Activated CD8-positive, alpha-beta T cell treated with anti-CD3 and anti-CD28 coated beads, Interleukin-2, amount 10 ng/mL, durations not matched to agents 7 days and 5 days (primary cell): ENCODE data around the gene NMUR2. TPM values are rescaled to one million over a fixed set of nuclear protein-coding genes. Genes with fewer than 3 reads are reported as not detected.

Experiments used
- ATAC-seq: fragments of 150-1000 bp; cut with Tn5 transposase; one replicate; pipeline ENCODE4 v1.10.0; 2021; ENCODE audit warnings: moderate library complexity
- CTCF ChIA-PET: fragments of 350-600 bp; sonication (Branson Sonifier 250); formaldehyde crosslinking; loops from one replicate; lab custom pipeline; 2021; ENCODE audit warnings: antibody characterized with exemption; lab: Charles Lee
- POLR2A ChIA-PET: fragments of 350-600 bp; sonication (Branson Sonifier 250); formaldehyde crosslinking; loops from one replicate; lab custom pipeline; 2021; ENCODE audit warnings: antibody characterized with exemption; lab: Charles Lee
- DNase-seq: peaks from one replicate; pipeline ENCODE4 v3.0.0-alpha.2; 2020
- H3K27ac Mint-ChIP-seq: one replicate; pipeline ENCODE4 v1.8.0; 2021; ENCODE audit warnings: mild to moderate bottlenecking, mixed read lengths
- H3K27me3 Mint-ChIP-seq: one replicate; pipeline ENCODE4 v1.8.0; 2021; ENCODE audit warnings: low read depth, mixed read lengths
- H3K36me3 Mint-ChIP-seq: one replicate; pipeline ENCODE4 v1.8.0; 2021; ENCODE audit warnings: low read depth, mixed read lengths
- H3K4me1 Mint-ChIP-seq: one replicate; pipeline ENCODE4 v1.8.0; 2021; ENCODE audit warnings: low read depth, mixed read lengths
- H3K4me3 Mint-ChIP-seq: one replicate; pipeline ENCODE4 v1.8.0; 2021; ENCODE audit warnings: mild to moderate bottlenecking, mixed read lengths
- H3K9me3 Mint-ChIP-seq: one replicate; pipeline ENCODE4 v1.8.0; 2022; ENCODE audit warnings: mixed read lengths; ENCODE audit not compliant: insufficient read depth
- total RNA-seq, 2 experiments: library from RNA; stranded (reverse); gene quantifications; one replicate each; pipeline ENCODE4 v1.2.3, GENCODE V29; 2021

NMUR2 gene
- total RNA-seq, 2 experiments from 2014 or later, result not detected

GRCh38 chr5:152366716-152367115 is 38.4 kb downstream of the NMUR2 start:
- POLR2A ChIA-PET, result no interaction called here
- ATAC-seq, result no peak
- no peaks in the 10 kb centered on the region for H3K36me3 Mint-ChIP-seq
- no peak overlapping the region for H3K27ac Mint-ChIP-seq
- H3K4me1 Mint-ChIP-seq, result no peaks in the 10 kb centered on the region
- H3K4me3 Mint-ChIP-seq, result no peak overlapping the region
- H3K27me3 Mint-ChIP-seq, result no peaks in the 10 kb centered on the region
- DNase-seq, result no peak
- CTCF ChIA-PET, result no interaction called here
- no peaks in the 10 kb centered on the region for H3K9me3 Mint-ChIP-seq

DNA sequence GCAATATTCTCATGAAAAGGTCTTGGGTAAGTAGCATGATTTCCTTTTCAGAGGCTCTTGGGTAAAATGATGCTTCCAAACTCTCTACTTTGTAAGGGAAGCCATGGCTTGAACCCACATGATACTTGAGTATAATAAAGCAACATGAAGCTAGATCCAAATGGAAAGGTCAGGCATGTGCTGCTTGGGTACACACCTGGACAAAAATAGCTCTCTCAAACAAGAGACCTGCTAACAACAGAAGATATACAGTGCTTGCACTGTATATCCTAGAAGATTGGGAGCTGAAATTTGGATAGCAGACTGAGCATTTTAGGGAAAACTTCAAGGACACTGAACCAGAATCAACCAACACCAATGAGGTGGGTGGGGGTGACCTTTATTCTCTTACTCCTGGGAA is 40.2 kb downstream of the NMUR2 start:
- H3K36me3 Mint-ChIP-seq, result no peaks in the 10 kb centered on the region
- POLR2A ChIA-PET, result no interaction called here
- ATAC-seq (no peak), DNase-seq (no peak)
- CTCF ChIA-PET, result no interaction called here
- no peak overlapping the region for H3K27ac Mint-ChIP-seq
- H3K4me1 Mint-ChIP-seq, result no peaks in the 10 kb centered on the region
- no peaks in the 10 kb centered on the region for H3K9me3 Mint-ChIP-seq
- H3K27me3 Mint-ChIP-seq, result no peaks in the 10 kb centered on the region
- H3K4me3 Mint-ChIP-seq, result no peak overlapping the region

GRCh38 chr5:152364172-152364571 is 40.9 kb downstream of the NMUR2 start:
- no peak overlapping the region for H3K4me3 Mint-ChIP-seq
- H3K27ac Mint-ChIP-seq, result no peak overlapping the region
- CTCF ChIA-PET, result no interaction called here
- no peaks in the 10 kb centered on the region for H3K4me1 Mint-ChIP-seq
- POLR2A ChIA-PET, result no interaction called here
- ATAC-seq, result no peak
- no peaks in the 10 kb centered on the region for H3K9me3 Mint-ChIP-seq
- H3K27me3 Mint-ChIP-seq, result no peaks in the 10 kb centered on the region
- no peaks in the 10 kb centered on the region for H3K36me3 Mint-ChIP-seq
- no peak for DNase-seq

DNA sequence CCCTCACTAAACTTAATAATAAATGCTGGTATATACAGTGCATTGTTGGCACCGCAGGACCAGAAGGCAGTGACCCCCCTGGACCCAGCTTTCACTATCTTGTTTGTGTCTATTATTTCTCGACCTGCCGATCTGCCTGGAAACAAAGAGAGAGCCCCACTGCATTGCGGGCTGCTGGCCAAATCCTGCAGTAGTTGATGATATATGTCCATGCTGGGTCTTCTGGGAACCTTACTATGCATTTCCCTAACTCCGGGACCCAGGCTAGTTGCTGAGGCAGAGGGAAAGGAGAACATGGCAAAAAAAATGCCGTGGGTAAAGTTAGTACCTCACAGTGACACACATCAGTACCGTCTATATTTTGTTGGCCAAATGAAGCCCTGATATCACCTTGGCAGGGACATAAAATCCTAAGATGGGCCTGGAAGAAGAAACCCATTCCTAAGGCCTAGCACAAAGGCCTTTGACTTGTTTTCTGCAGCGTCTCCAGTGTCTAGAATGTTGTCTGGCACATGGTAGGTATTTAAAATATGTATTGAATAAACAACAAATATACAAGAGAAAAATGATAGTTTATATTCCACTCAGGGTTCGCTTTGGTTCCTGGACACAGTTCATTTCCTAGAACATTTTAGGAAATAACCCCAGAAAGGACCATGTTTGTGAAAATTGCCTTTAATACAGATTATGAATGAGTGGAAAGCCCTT is 46.1 kb downstream of the NMUR2 start:
- DNase-seq (no peak), ATAC-seq (no peak)
- CTCF ChIA-PET, result no interaction called here
- Mint-ChIP-seq H3K27ac (no peak overlapping the region), H3K4me1 (no peaks in the 10 kb centered on the region), H3K36me3 (no peaks in the 10 kb centered on the region), H3K4me3 (no peak overlapping the region), H3K9me3 (no peaks in the 10 kb centered on the region), H3K27me3 (no peaks in the 10 kb centered on the region)
- POLR2A ChIA-PET, result no interaction called here

GRCh38 chr5:152356506-152356905 is 48.6 kb downstream of the NMUR2 start:
- no peaks in the 10 kb centered on the region for H3K4me1 Mint-ChIP-seq
- no peaks in the 10 kb centered on the region for H3K36me3 Mint-ChIP-seq
- CTCF ChIA-PET, result no interaction called here
- H3K27ac Mint-ChIP-seq, result no peak overlapping the region
- no peak for ATAC-seq
- POLR2A ChIA-PET, result no interaction called here
- H3K4me3 Mint-ChIP-seq, result no peak overlapping the region
- H3K27me3 Mint-ChIP-seq, result no peaks in the 10 kb centered on the region
- no peaks in the 10 kb centered on the region for H3K9me3 Mint-ChIP-seq
- DNase-seq, result no peak

DNA sequence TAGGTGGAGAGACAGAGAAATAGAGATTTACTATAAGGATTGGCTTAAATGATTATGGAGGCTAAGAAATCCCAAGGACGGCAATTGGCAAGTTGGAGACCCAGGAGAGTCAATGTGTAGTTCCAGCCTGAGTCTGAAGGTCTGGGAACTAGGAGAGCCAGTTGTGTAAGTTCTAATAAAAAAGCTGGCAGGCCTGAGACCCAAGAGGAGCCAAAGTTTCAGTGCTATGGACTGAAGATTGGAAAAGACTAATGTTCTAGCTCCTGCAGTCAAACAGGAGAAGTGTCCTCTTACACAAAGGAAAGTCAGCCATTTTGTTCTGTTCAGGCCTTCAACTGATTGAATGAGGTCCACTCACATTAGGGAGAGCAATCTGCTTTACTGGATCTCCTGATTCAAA is 50.0 kb downstream of the NMUR2 start:
- Mint-ChIP-seq H3K4me1 (no peaks in the 10 kb centered on the region), H3K4me3 (no peak overlapping the region), H3K27me3 (no peaks in the 10 kb centered on the region), H3K9me3 (no peaks in the 10 kb centered on the region), H3K36me3 (no peaks in the 10 kb centered on the region), H3K27ac (no peak overlapping the region)
- no peak for DNase-seq
- ATAC-seq, result no peak
- ChIA-PET POLR2A (no interaction called here), CTCF (no interaction called here)

DNA sequence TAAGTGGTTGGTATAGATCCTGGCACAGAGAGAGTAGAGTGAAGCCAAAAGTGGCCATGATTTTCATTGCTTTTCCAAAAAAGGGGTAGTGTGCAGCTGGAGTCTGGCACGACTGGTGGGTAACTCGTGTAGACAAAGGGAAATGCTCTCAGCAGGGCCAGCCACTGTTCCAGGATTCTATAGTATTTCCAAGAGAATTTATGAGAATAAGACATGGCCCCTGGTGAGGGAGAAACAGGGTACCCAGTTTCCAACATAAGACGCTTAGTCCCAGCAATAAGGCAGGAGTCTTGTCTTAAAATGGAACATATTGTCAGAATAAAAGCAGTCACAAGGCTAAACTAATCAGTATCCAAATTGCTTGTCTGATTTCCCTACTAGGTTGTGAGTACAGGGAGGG is 52.1 kb downstream of the NMUR2 start:
- Mint-ChIP-seq H3K27ac (no peak overlapping the region), H3K36me3 (no peaks in the 10 kb centered on the region), H3K27me3 (no peaks in the 10 kb centered on the region), H3K4me3 (no peak overlapping the region), H3K9me3 (no peaks in the 10 kb centered on the region), H3K4me1 (no peaks in the 10 kb centered on the region)
- POLR2A ChIA-PET, result no interaction called here
- CTCF ChIA-PET, result no interaction called here
- DNase-seq, result no peak
- ATAC-seq, result no peak

- Mint-ChIP-seq H3K36me3 (no peaks in the 10 kb centered on the region), H3K9me3 (no peaks in the 10 kb centered on the region), H3K27ac (no peak overlapping the region), H3K4me1 (no peaks in the 10 kb centered on the region), H3K27me3 (no peaks in the 10 kb centered on the region), H3K4me3 (no peak overlapping the region)
- DNase-seq, result peak; percentile 35
- ATAC-seq, result peak; percentile 55
- CTCF ChIA-PET, result interaction anchor here (0.6 to 3.1 kb wide), 13 partner anchors 13 to 697 kb away, joined by 3 to 25 read pairs (median 4); no protein-coding TSS in a partner anchor
- POLR2A ChIA-PET, result interaction anchor here (0.7 kb wide), 1 partner anchor 524 kb away, joined by 3 read pairs; no protein-coding TSS in a partner anchor
Observed at GRCh38 chr5:152349683-152350526, 55.2 kb downstream of the NMUR2 start.
